Gastroesophageal sphincter (tissue), 3 donors: Measurements from ENCODE around the gene OTULINL.

Experiments
- CTCF ChIP-seq, 4 experiments: fragments of 200-600 bp in 2 of 4; fragments of 450-650 bp in 2 of 4; sonication (generic) in 1 of 4; IDR thresholded peaks; one replicate each; pipeline ENCODE4 v1.5.1; 2017 to 2019; ENCODE audit warnings: antibody characterized with exemption in 4 of 4, mild to moderate bottlenecking in 2 of 4, moderate library complexity in 2 of 4
- EP300 ChIP-seq: sonication (generic); formaldehyde crosslinking; IDR thresholded peaks from one replicate; pipeline ENCODE4 v1.6.1; 2017; ENCODE audit warnings: antibody characterized with exemption, mild to moderate bottlenecking
- POLR2A ChIP-seq, 2 donors: fragments of 450-650 bp; IDR thresholded peaks; one replicate each; pipeline ENCODE4 v1.6.1; 2017; ENCODE audit warnings: antibody characterized with exemption in 2 of 2, mild to moderate bottlenecking in 2 of 2, moderate library complexity in 1 of 2

GRCh38 chr5:14587150-14587549 lies 5.6 kb downstream of the OTULINL start:
- TF ChIP-seq CTCF (IDR thresholded peaks at IDR 0.05) (no peak), POLR2A (IDR thresholded peaks at IDR 0.05) (no peak), EP300 (no peak)
